ENCODE results near the gene COPS4. TPM values are rescaled to one million over a fixed set of nuclear protein-coding genes. Genes with fewer than 3 reads are reported as not detected.
"Not testable (repeated sequence)": the region's sequence is repeated elsewhere in the genome, so short reads cannot be mapped to it uniquely, and the experiment has no call there.

COPS4 gene
- total RNA-seq, 2 experiments from 2014 or later, result 35.7 to 35.9 TPM

- ATAC-seq (peak; percentile 51), DNase-seq (peak; percentile 93)
- no peaks in the 10 kb centered on the region for H3K9me3 Mint-ChIP-seq (ENCODE audit: low read depth)
- CTCF ChIA-PET, result interaction anchor here (0.6 to 4.2 kb wide), 12 partner anchors 10 to 212 kb away, joined by 3 to 28 read pairs (median 3); partner anchors contain the start of genes COPS4 and SCD5
- H3K4me1 Mint-ChIP-seq, result peaks cover 44% of the 10 kb centered on the region
- no peaks in the 10 kb centered on the region for H3K27me3 Mint-ChIP-seq
- peak within 1 kb of the TSS; percentile 99 for H3K4me3 Mint-ChIP-seq
- H3K27ac Mint-ChIP-seq, result peak within 1 kb of the TSS; percentile 93
- H3K36me3 Mint-ChIP-seq (ENCODE audit: low read depth), result peaks cover 6% of the 10 kb centered on the region
- POLR2A ChIA-PET, result interaction anchor here (0.5 to 2.9 kb wide), 5 partner anchors 24 to 194 kb away, joined by 3 to 34 read pairs (median 5); partner anchors contain the start of genes COPS4 and THAP9
- intact Hi-C loops (cut with DNase I, micrococcal nuclease), result loop anchor here (1.0 to 10.0 kb wide), 5 partner anchors 110 to 726 kb away; partner anchors contain the start of genes COQ2 (in 1 of the 2), ENOPH1 (in 1 of the 2), HELQ (in 1 of the 2) and HNRNPDL (in 1 of the 2)
These were observed 24.3 kb upstream of the COPS4 start, which contains the start of gene LIN54 for GRCh38 chr4:83010522-83011318. TSS of gene LIN54 (minus strand) at chr4:83010823. CDS start at chr4:82984844, 25,979 bp downstream.

- H3K27me3 Mint-ChIP-seq, result no peaks in the 10 kb centered on the region
- peaks cover 6% of the 10 kb centered on the region for H3K36me3 Mint-ChIP-seq (ENCODE audit: low read depth)
- ChIA-PET CTCF (interaction anchor here (0.9 to 4.2 kb wide), 12 partner anchors 8 to 213 kb away, joined by 3 to 28 read pairs (median 3); partner anchors contain the start of genes COPS4 and SCD5), POLR2A (interaction anchor here (0.7 to 2.9 kb wide), 6 partner anchors 23 to 111 kb away, joined by 3 to 34 read pairs (median 5); partner anchors contain the start of genes COPS4 and THAP9)
- DNase-seq, result no peak
- H3K9me3 Mint-ChIP-seq (ENCODE audit: low read depth), result no peaks in the 10 kb centered on the region
- intact Hi-C loops (cut with DNase I, micrococcal nuclease), result loop anchor here (1.0 to 10.0 kb wide), 12 partner anchors 23 to 727 kb away; partner anchors contain the start of genes ENOPH1 (in 2 of the 2), HNRNPDL (in 2 of the 2), COQ2 (in 1 of the 2) and HELQ (in 1 of the 2)
- H3K27ac Mint-ChIP-seq, result peak overlapping the region; percentile 93
- H3K4me3 Mint-ChIP-seq, result peak overlapping the region; percentile 99
- H3K4me1 Mint-ChIP-seq, result peaks cover 37% of the 10 kb centered on the region
- ATAC-seq, result peak; percentile 1
These were observed 23.2 kb upstream of the COPS4 start for GRCh38 chr4:83011689-83012199.

DNA sequence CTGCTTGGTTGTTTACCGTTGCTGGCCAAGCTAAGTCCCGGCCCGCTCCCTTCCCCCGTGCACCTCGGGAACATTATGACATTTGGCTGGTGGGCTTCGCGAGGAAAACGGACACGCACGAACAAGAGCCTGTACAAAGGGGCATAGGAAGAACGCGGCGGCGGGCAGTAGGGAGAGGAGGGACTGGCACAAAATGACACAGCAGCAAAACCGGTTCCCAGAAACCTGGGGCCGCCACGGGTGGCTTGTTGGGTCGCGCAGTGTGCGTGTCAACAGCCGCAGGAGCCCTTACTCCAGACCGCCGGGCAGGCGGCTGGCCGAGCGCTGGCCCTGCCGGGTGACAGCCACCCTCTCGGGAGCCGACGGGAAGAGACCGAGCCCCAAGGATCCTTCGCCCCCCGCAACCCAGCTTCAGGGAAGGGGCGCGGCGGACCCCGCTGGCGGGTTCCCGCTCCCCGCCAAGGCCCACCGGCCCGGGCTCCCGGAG is 22.7 kb upstream of the COPS4 start:
- no peaks in the 10 kb centered on the region for H3K27me3 Mint-ChIP-seq
- peaks cover 37% of the 10 kb centered on the region for H3K4me1 Mint-ChIP-seq
- no peaks in the 10 kb centered on the region for H3K9me3 Mint-ChIP-seq (ENCODE audit: low read depth)
- peak; percentile 3 for ATAC-seq
- peak overlapping the region; percentile 99 for H3K4me3 Mint-ChIP-seq
- intact Hi-C loops (cut with DNase I, micrococcal nuclease), result loop anchor here (1.0 to 10.0 kb wide), 12 partner anchors 22 to 727 kb away; partner anchors contain the start of genes ENOPH1 (in 2 of the 2), HNRNPDL (in 2 of the 2), COQ2 (in 1 of the 2) and HELQ (in 1 of the 2)
- H3K36me3 Mint-ChIP-seq (ENCODE audit: low read depth), result peaks cover 6% of the 10 kb centered on the region
- peak overlapping the region; percentile 93 for H3K27ac Mint-ChIP-seq
- ChIA-PET CTCF (interaction anchor here (0.6 to 4.2 kb wide), 10 partner anchors 9 to 194 kb away, joined by 3 to 28 read pairs (median 3); partner anchors contain the start of gene COPS4), POLR2A (interaction anchor here (0.7 to 2.9 kb wide), 5 partner anchors 23 to 583 kb away, joined by 4 to 34 read pairs (median 5); partner anchors contain the start of gene COPS4)
- DNase-seq, result peak; percentile 68

- Mint-ChIP-seq H3K36me3 (ENCODE audit: low read depth) (peaks cover 5% of the 10 kb centered on the region), H3K4me3 (peak overlapping the region; percentile 99), H3K27me3 (no peaks in the 10 kb centered on the region), H3K9me3 (ENCODE audit: low read depth) (no peaks in the 10 kb centered on the region), H3K4me1 (peaks cover 31% of the 10 kb centered on the region), H3K27ac (peak overlapping the region; percentile 93)
- intact Hi-C loops (cut with DNase I, micrococcal nuclease), result loop anchor here (1.0 to 10.0 kb wide), 17 partner anchors 21 to 728 kb away; partner anchors contain the start of genes ENOPH1 (in 2 of the 2), HELQ (in 2 of the 2), HNRNPDL (in 2 of the 2) and ABRAXAS1 (in 1 of the 2)
- POLR2A ChIA-PET, result interaction anchor here (0.7 to 1.2 kb wide), 5 partner anchors 14 to 584 kb away, joined by 4 to 18 read pairs (median 5); partner anchors contain the start of gene COPS4
- DNase-seq, result peak; percentile 99
- ATAC-seq, result peak; percentile 88
- CTCF ChIA-PET, result interaction anchor here (0.6 to 4.2 kb wide), 10 partner anchors 9 to 113 kb away, joined by 3 to 28 read pairs (median 3); partner anchors contain the start of gene COPS4
These were observed 22.1 kb upstream of the COPS4 start for GRCh38 chr4:83012687-83013419.

DNA sequence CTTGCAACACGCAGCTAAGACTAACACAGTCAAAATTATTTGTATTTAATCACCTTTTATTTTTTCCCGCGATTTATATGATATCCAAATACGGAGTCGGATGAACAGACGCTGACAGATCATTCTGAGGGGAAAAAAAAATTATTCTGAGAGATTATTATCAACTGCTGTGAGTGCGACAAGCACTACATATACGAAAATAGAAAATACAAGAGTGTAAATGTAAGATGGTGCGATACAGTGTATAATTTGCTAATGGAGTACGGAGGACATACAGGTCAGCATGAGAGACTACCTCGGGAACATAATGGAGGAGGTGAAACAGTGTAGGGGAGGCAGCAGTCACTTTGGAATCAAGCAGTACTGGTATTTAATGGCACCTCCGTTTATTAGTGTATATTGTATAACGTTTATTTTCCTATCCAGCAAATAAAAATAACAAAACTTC is 21.5 kb upstream of the COPS4 start:
- H3K4me1 Mint-ChIP-seq, result peaks cover 27% of the 10 kb centered on the region
- peaks cover 3% of the 10 kb centered on the region for H3K36me3 Mint-ChIP-seq (ENCODE audit: low read depth)
- ChIA-PET POLR2A (interaction anchor here (0.7 to 1.2 kb wide), 5 partner anchors 14 to 584 kb away, joined by 4 to 18 read pairs (median 5); partner anchors contain the start of gene COPS4), CTCF (interaction anchor here (0.6 to 4.2 kb wide), 7 partner anchors 9 to 114 kb away, joined by 3 to 28 read pairs (median 4); partner anchors contain the start of gene COPS4)
- DNase-seq (no peak), ATAC-seq (no peak)
- no peaks in the 10 kb centered on the region for H3K9me3 Mint-ChIP-seq (ENCODE audit: low read depth)
- peak overlapping the region; percentile 93 for H3K27ac Mint-ChIP-seq
- intact Hi-C loops (cut with DNase I, micrococcal nuclease), result loop anchor here (1.0 to 10.0 kb wide), 10 partner anchors 22 to 729 kb away; partner anchors contain the start of genes HELQ (in 2 of the 2), ABRAXAS1 (in 1 of the 2), COPS4 (in 1 of the 2) and ENOPH1 (in 1 of the 2)
- H3K4me3 Mint-ChIP-seq, result peak overlapping the region; percentile 99
- H3K27me3 Mint-ChIP-seq, result no peaks in the 10 kb centered on the region

- intact Hi-C loops (cut with DNase I, micrococcal nuclease), result loop anchor here (1.0 to 10.0 kb wide), 10 partner anchors 21 to 729 kb away; partner anchors contain the start of genes HELQ (in 2 of the 2), ABRAXAS1 (in 1 of the 2), COPS4 (in 1 of the 2) and ENOPH1 (in 1 of the 2)
- ChIA-PET POLR2A (interaction anchor here (1.2 kb wide), 1 partner anchor 21 kb away, joined by 18 read pairs; the partner anchor contains the start of gene COPS4), CTCF (interaction anchor here (0.6 to 4.2 kb wide), 4 partner anchors 16 to 50 kb away, joined by 3 to 28 read pairs (median 4); partner anchors contain the start of gene COPS4)
- Mint-ChIP-seq H3K27ac (peak overlapping the region; percentile 93), H3K36me3 (ENCODE audit: low read depth) (peaks cover 3% of the 10 kb centered on the region), H3K4me1 (peaks cover 24% of the 10 kb centered on the region), H3K4me3 (peak overlapping the region; percentile 99), H3K27me3 (no peaks in the 10 kb centered on the region), H3K9me3 (ENCODE audit: low read depth) (no peaks in the 10 kb centered on the region)
- no peak for DNase-seq
- no peak for ATAC-seq
These were observed 21.1 kb upstream of the COPS4 start for GRCh38 chr4:83013902-83014301.

DNA sequence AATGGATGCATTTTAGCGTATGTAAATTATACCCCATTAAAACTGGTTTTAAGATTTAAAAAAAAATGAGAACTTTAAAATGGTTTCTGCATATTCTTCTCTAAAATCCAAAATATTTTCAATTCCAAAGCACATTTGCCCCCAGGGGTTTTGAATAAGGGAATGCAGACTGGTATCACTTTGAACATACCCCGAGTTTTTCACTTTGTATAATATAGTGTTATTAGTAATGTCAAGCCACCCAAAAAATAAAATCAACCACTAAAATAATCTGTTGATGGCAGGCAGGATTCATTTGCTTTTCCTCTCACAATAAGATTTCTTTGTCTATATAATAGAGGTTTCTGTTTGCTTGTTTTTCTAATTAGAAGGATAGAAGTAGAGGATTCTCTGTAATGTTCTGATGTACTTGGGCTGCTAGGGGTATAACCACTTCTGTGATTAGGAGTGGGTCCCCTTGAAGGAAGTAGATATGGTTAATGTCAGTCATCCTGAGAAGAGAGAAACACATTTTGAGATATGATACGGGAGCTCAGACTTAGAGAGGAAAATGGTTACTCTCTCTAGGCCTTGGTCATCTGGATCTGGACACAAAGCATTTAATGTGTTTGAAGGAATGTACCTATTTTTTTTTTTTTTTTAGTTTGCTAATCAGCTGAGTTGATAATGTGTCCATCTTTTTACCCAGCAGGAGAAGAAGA is 15.0 kb upstream of the COPS4 start:
- intact Hi-C loops (cut with DNase I, micrococcal nuclease), result loop anchor here (10.0 kb wide), 2 partner anchors 435 to 735 kb away; partner anchors contain the start of genes HELQ (in 1 of the 2) and MRPS18C (in 1 of the 2)
- H3K4me3 Mint-ChIP-seq, result no peak overlapping the region
- no peaks in the 10 kb centered on the region for H3K27me3 Mint-ChIP-seq
- H3K36me3 Mint-ChIP-seq (ENCODE audit: low read depth), result no peaks in the 10 kb centered on the region
- H3K27ac Mint-ChIP-seq, result no peak overlapping the region
- DNase-seq, result no peak
- H3K9me3 Mint-ChIP-seq (ENCODE audit: low read depth), result peaks cover 1% of the 10 kb centered on the region
- ATAC-seq, result peak; percentile 81
- ChIA-PET POLR2A (no interaction called here), CTCF (interaction anchor here (0.6 to 0.9 kb wide), 4 partner anchors 8 to 86 kb away, joined by 3 read pairs; no protein-coding TSS in a partner anchor)
- H3K4me1 Mint-ChIP-seq, result peaks cover 5% of the 10 kb centered on the region

DNA sequence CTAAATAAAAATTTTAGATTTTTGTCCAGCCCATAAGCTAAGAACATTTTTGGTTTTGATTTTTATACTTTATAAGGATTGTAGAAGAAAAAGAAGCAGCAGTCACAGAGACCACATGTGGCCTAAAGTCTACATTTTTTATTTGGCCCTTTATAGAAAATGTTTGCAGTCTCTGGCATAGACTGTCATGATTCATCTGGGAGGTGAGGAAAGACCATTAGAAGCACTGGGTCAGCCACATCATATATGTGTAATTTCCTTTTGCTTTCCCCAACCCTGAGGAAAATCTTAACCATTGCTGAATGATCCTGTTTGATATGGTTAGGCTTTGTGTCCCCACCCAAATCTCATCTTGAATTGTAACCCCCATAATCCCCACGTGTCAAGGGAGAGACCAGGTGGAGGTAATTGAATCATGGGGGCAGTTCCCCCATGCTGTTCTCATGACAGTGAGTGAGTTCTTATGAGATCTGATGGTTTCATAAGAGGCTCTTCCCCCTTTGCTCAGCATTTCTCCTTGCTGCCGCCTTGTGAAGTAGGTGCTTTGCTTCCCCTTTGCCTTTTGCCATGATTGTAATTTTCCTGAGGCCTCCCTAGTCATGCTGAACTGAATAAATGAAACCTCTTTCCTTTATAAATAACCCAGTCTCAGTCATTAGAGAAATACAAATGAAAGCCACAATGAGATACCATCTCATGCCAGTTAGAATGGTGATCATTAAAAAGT is 12.1 kb upstream of the COPS4 start:
- POLR2A ChIA-PET, result interaction anchor here (1.4 kb wide), 1 partner anchor 12 kb away, joined by 5 read pairs; the partner anchor contains the start of gene COPS4
- H3K9me3 Mint-ChIP-seq (ENCODE audit: low read depth), result peaks cover 8% of the 10 kb centered on the region
- no peak overlapping the region for H3K4me3 Mint-ChIP-seq
- ATAC-seq (no peak), DNase-seq (no peak)
- H3K27ac Mint-ChIP-seq, result no peak overlapping the region
- intact Hi-C loops (cut with DNase I, micrococcal nuclease), result no loop called here
- no peaks in the 10 kb centered on the region for H3K27me3 Mint-ChIP-seq
- no peaks in the 10 kb centered on the region for H3K36me3 Mint-ChIP-seq (ENCODE audit: low read depth)
- H3K4me1 Mint-ChIP-seq, result peaks cover 5% of the 10 kb centered on the region
- CTCF ChIA-PET, result interaction anchor here (1.5 kb wide), 1 partner anchor 10 kb away, joined by 3 read pairs; no protein-coding TSS in a partner anchor

- H3K27me3 Mint-ChIP-seq; intact Hi-C loops (cut with DNase I, micrococcal nuclease); H3K36me3 Mint-ChIP-seq (ENCODE audit: low read depth); DNase-seq; POLR2A ChIA-PET; H3K9me3 Mint-ChIP-seq (ENCODE audit: low read depth); H3K27ac Mint-ChIP-seq; H3K4me1 Mint-ChIP-seq; ATAC-seq; CTCF ChIA-PET; H3K4me3 Mint-ChIP-seq: not testable (repeated sequence)
These were observed 11.4 kb upstream of the COPS4 start for GRCh38 chr4:83023599-83023998.
